ENCODE results near the gene FSIP1.

GRCh38 chr15:39631357-39631756 lies 151.3 kb downstream of the FSIP1 start:
- TF ChIP-seq CTCF (IDR thresholded peaks at IDR 0.05) (no peak), POLR2AphosphoS5 (IDR thresholded peaks at IDR 0.05) (no peak)
